BJ (cell line): ENCODE results near the gene FBXO33. TPM values are rescaled to one million over a fixed set of nuclear protein-coding genes. Genes with fewer than 3 reads are reported as not detected.

ENCODE experiments used
- CTCF ChIA-PET: fragments of 350-600 bp; formaldehyde crosslinking; extraction: SDS; loops from one replicate; lab custom pipeline; 2021; ENCODE audit warnings: antibody characterized with exemption, inconsistent platforms; lab: Yijun Ruan, JAX
- POLR2A ChIA-PET: fragments of 300-600 bp; sonication (Branson Sonifier 250); formaldehyde crosslinking; extraction: SDS; loops from one replicate; lab custom pipeline; 2021; ENCODE audit warnings: antibody characterized with exemption; lab: Charles Lee
- DNase-seq: peaks from one replicate; pipeline ENCODE4 v3.0.0-alpha.2; 2011; ENCODE audit warnings: low read depth
- H3K27me3 ChIP-seq: 2 replicates; pipeline ENCODE4 v1.6.0; 2011; ENCODE audit warnings: low read length; ENCODE audit not compliant: control insufficient read depth, insufficient read depth
- H3K36me3 ChIP-seq: 2 replicates; pipeline ENCODE4 v1.5.1; 2011; ENCODE audit warnings: low read length; ENCODE audit not compliant: control insufficient read depth, insufficient read depth
- H3K4me3 ChIP-seq: 2 replicates; pipeline ENCODE4 v1.5.1; 2011; ENCODE audit warnings: low read depth, mild to moderate bottlenecking, control low read depth, low read length
- CTCF ChIP-seq: IDR thresholded peaks from 2 replicates; pipeline ENCODE4 v1.5.1; 2011; ENCODE audit warnings: low read depth, mild to moderate bottlenecking, control low read depth, inconsistent platforms, low read length, moderate library complexity; ENCODE audit not compliant: insufficient read depth
- polyA plus RNA-seq: library from polyadenylated mRNA; depleted of rRNA; stranded (reverse); fragments of >200 nt; gene quantifications from 2 replicates; pipeline ENCODE4 v1.2.3, GENCODE V29; 2011

The FBXO33 gene
- polyA plus RNA-seq, 1 experiment: 7.3 TPM

- Histone ChIP-seq H3K36me3 (no peaks in the 10 kb centered on the region), H3K4me3 (no peak overlapping the region), H3K27me3 (no peaks in the 10 kb centered on the region)
- peak; percentile 48 for TF ChIP-seq CTCF
- ChIA-PET POLR2A (no interaction called here), CTCF (interaction anchor here (1.0 kb wide), 1 partner anchor 11 kb away, joined by 3 read pairs; no protein-coding TSS in a partner anchor)
- DNase-seq: no peak
Measured at GRCh38 chr14:39467889-39468524, 35.8 kb upstream of the FBXO33 start.

DNA sequence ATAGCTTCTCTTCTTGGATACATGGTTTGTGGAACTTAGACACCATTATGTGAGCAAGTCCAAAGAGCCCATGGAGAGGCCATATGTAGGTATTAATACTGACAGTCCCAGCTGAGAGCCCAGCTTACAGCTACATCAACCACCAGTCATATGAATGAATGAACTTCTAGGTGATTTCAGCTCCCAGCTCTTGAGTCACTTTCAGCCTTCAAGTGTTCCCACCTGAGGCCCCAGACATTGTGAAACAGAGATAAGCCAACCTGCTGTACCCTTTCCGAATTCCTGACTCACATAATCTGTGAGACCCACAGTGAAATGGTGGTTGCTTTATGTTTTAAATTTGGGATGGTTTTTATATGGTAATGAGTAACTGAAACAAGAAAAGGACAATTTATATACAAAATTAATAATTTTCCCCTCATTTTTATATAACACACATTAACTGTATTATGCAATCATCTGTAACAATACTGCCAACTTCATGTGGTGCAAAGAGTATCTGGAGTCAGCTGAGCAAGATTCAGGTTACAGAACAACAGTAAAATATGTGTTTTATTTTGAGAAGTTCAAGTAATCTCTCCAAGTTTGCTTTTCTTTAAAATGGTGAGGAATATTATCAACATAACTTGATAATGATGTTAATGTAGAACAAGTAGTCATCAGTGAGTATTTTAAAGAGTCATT, 27.7 kb upstream of the FBXO33 start:
- ChIA-PET POLR2A (no interaction called here), CTCF (no interaction called here)
- Histone ChIP-seq H3K27me3 (no peaks in the 10 kb centered on the region), H3K36me3 (no peaks in the 10 kb centered on the region), H3K4me3 (no peak overlapping the region)
- DNase-seq: no peak
- TF ChIP-seq CTCF: no peak

DNA sequence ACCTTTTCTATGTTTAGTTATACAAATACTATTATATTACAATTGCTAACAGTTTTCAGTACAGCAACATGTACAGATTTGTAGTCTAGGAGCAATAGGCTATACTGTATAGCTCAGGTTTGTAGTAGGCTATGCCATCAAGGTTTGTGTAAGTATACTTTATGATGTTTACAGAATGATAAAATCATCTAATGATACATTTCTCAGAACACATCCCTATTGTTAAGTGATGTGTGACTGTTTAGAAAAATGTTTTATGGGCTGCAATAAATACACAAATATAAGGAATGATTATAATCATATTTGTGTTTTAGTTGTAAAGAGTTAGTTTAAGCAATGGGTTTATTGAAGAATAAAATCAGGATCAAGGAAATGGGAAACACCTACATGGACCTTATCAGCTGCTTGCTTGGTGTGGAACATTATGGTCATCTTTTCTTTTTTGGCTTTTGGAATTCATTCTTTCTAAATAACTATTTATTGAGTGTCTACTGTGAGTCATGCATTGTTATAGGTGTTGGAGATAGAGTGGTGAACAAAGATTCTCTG, 24.5 kb upstream of the FBXO33 start:
- no peak for DNase-seq
- Histone ChIP-seq H3K27me3 (no peaks in the 10 kb centered on the region), H3K4me3 (no peak overlapping the region), H3K36me3 (no peaks in the 10 kb centered on the region)
- ChIA-PET POLR2A (no interaction called here), CTCF (no interaction called here)
- TF ChIP-seq CTCF: no peak

GRCh38 chr14:39454906-39455539, 22.8 kb upstream of the FBXO33 start:
- Histone ChIP-seq H3K27me3 (no peaks in the 10 kb centered on the region), H3K4me3 (no peak overlapping the region), H3K36me3 (no peaks in the 10 kb centered on the region)
- no peak for DNase-seq
- no peak for TF ChIP-seq CTCF
- POLR2A ChIA-PET: no interaction called here
- CTCF ChIA-PET: interaction anchor here (0.6 to 1.3 kb wide), 2 partner anchors 10 to 252 kb away, joined by 3 to 4 read pairs; no protein-coding TSS in a partner anchor

DNA sequence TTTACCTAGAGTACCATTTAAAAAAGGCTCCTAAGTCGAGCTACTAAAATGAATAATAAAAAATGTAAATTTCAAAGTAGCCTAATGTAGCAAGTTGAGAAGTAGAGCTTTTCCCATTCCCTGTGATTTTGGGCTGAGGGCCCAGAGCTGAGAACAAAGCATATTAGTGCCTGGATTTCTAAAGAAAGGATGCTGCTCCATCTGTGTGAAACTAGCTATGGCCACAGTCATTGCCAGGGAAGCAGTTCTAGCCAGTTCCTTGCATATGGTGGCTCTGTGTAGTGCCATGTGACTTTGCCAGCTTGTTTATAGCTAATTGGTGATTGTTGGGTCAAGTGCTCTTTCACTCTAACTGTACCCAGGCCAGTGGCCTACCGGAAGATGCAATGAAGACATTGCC, 20.4 kb upstream of the FBXO33 start:
- TF ChIP-seq CTCF: no peak
- no peaks in the 10 kb centered on the region for H3K36me3 ChIP-seq
- CTCF ChIA-PET: no interaction called here
- no peak for DNase-seq
- POLR2A ChIA-PET: no interaction called here
- H3K4me3 ChIP-seq: no peak overlapping the region
- no peaks in the 10 kb centered on the region; the same call in 1 of the 2 replicates for H3K27me3 ChIP-seq
